GM19023 (cell line): ENCODE measurements around the gene UCMA.
"Not testable (repeated sequence)": the region's sequence is repeated elsewhere in the genome, so short reads cannot be mapped to it uniquely, and the experiment has no call there.

Source experiments
- ATAC-seq: cut with Tn5 transposase; IDR thresholded peaks from one replicate; pipeline ENCODE4 v1.9.1; 2021; ENCODE audit warnings: mild to moderate bottlenecking, moderate library complexity; ENCODE audit not compliant: unreplicated experiment

UCMA gene

GRCh38 chr10:13234736-13235135 lies 562 bp upstream of the UCMA start:
- ATAC-seq = not testable (repeated sequence)

GRCh38 chr10:13233358-13233757 lies 816 bp downstream of the UCMA start:
- ATAC-seq = no peak

DNA sequence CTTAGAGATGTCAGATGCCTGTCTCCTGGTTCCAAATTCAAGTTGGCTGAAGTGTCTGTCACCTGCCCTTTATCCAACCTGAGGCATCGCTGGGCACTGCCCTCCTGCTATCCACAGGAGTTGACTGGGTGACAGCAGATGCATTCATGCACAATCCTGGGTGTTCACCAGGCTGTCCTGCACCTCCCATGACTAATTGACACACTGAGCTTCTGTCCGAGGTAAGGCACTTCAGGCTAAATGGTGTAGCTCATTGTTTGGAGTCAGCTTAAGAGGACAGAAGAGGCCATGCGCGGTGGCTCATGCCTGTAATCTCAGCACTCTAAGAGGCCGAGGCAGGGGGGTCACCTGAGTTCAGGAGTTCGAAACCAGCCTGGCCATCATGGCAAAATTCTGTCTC lies 2.4 kb downstream of the UCMA start:
- no peak for ATAC-seq

GRCh38 chr10:13231190-13231589 lies 3.0 kb downstream of the UCMA start:
- ATAC-seq = no peak

GRCh38 chr10:13227031-13227430 lies 7.1 kb downstream of the UCMA start:
- ATAC-seq = no peak

DNA sequence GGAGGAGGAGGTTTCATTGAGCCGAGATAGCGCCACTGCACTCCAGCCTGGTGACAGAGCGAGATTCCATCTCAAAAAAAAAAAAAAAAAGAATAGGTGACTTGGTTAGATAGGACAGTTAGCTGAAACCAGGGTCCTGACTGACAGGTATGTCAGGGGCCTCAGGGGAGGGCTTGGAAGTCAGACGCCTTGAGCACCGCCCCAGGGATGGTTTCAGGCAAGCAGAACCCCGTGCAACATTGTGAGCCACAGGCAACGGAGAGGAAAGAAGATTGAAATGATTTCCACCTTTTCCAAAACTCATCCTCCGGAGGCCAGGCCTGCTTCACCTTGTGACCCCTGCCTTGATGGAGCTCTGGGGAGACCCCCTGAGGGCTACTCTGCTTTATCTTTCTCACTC lies 8.6 kb downstream of the UCMA start:
- ATAC-seq = no peak

DNA sequence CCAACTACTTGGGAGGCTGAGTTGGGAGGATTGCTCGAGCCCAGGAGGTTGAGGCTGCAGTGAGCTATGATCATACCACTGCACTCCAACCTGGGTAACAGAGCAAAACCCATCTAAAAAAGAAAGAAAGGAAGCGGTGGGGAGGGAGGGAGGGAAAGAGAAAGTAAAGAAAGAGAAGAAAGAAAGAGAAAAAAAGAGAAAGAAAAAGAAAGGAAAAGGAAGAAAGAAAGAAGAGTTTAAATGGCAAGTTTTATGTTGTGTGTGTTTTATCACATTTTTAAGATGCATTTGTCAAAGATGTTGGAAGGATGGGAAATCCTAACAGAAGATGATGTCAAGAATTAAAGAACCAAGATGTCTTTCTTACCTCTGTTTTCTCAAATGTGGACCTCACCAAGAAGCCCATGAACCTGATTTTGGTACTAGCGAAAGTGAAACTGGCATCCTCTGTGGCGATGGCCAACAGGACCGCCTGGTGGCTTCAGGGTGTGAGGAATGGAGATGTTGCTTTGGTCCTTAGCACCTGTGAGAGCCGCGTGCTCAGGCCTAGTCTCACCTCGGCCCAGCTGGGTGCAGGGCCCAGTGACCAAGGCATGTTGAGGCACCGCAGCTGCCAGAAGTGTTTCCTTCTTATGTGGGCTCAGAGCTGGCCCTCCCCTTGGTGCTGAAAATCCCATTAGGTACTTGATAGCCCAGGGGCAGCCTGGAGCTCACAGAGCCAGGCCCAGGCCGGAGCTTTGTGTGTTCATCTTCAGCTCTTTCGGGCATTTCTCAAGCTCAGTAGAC lies 9.8 kb downstream of the UCMA start:
- no peak for ATAC-seq

GRCh38 chr10:13223241-13223640 lies 10.9 kb downstream of the UCMA start:
- ATAC-seq = no peak

DNA sequence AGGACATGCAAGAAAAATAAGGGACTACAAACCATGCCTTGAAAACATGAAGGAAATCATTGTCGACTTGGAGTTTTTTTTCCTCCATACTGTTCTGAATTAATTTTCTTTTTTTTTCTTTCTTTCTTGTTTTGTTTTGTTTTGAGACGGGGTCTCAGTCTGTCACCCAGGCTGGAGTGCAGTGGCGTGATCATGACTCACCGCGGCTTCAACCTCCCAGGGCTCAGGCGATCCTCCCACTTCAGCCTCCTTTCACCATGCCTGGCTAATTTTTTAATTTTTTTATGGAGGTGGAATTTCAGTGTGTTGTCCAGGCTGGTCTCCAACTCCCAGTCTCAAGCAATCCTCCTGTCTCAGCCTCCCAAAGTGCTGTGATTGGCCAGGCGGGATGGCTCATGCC lies 11.6 kb downstream of the UCMA start:
- ATAC-seq = no peak

GRCh38 chr10:13222151-13222550 lies 12.0 kb downstream of the UCMA start:
- no peak for ATAC-seq

- ATAC-seq = no peak
Observed at GRCh38 chr10:13221572-13221971, 12.6 kb downstream of the UCMA start.

- no peak for ATAC-seq
Observed at GRCh38 chr10:13219685-13220670, 14.2 kb downstream of the UCMA start.

GRCh38 chr10:13218878-13219277 lies 15.3 kb downstream of the UCMA start:
- no peak for ATAC-seq

GRCh38 chr10:13213163-13213562 lies 21.0 kb downstream of the UCMA start:
- no peak for ATAC-seq

DNA sequence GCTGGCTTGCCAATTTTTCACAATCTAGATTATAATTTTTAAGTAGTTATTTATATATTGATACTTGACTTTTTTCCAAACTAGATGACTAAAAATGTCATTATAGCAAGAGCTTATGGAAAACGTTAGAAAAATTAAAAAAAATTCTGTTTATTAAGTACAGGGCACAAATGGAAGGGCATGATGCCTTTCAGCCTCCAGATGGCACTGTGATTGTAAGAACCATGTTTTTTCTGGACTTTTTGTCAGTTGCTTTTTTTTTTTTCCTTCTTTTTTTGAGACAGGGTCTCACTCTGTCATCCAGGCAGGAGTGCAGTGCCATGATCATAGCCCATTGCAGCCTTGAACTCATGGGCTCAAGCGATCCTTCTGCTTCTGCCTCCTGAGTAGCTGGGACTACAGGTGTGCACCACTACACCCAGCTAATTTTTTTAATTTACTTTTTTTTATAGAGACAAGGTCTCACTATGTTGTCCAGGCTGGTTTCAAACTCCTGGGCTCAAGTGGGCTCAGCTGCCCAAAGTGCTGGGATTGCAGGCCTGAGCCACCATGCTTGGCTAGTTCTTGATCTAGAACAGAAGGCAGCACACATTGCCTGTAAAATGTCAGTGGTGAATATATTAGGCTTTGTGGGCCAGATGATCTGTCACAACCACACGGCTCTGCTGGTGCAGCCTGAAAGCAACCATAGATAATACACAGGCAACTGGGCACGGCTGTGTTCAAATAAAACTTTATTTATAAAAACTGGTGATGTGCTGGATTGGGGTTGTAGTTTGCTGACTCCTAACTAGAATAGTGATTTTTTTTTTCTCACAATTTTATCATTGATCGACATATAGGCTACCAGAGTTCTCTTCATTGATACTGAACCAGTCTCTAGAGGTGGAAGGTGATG lies 27.4 kb downstream of the UCMA start:
- ATAC-seq = no peak

DNA sequence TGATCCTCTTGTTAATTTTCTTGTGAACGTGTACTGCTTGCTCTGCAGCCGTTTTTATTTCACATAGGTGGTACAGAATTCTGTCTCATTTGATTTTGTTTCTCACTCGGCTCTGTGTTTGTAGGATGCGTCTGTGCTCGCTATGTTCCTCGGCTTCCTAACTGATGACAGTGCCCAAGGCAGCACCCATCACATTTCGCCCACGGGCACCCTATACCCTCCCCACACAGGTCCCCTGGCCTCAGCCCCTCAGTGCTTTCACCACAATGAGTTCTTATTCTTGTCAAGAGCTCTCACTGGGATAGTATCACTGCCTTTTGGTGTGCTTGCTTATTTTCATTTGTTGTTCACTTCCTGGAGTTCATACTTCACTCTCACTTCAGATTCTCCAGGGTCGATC lies 28.1 kb downstream of the UCMA start:
- no peak for ATAC-seq

DNA sequence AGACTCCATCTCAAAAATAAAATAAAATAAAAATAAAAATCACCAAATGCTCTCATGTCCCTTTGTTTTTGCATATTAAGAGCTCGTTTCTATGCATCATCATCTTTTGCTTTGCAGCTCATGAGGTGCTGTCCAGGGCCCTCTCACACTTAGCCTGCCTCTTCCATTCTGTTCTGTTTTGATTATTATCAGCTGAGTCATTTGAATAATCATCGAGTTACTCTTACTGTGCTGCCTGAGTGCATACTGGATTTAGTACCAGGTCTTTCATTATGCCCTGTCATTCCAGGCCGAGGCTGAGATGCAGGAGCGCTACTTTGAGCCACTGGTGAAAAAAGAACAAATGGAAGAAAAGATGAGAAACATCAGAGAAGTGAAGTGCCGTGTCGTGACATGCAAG lies 33.0 kb downstream of the UCMA start:
- no peak for ATAC-seq

DNA sequence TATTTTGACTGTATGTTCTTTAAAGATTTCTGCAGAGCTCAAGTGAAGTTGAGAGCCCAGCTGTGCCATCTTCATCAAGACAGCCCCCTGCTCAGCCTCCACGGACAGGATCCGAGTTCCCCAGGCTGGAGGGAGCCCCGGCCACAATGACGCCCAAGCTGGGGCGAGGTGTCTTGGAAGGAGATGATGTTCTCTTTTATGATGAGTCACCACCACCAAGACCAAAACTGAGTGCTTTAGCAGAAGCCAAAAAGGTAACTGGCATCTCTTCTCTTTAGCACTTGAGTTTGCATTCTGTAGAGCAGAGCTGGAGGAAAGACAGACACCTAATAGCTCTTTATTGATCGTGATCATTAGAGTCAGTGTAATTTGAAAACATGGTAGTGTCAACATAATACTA lies 39.2 kb downstream of the UCMA start:
- no peak for ATAC-seq

GRCh38 chr10:13193637-13194036 lies 40.5 kb downstream of the UCMA start:
- no peak for ATAC-seq

DNA sequence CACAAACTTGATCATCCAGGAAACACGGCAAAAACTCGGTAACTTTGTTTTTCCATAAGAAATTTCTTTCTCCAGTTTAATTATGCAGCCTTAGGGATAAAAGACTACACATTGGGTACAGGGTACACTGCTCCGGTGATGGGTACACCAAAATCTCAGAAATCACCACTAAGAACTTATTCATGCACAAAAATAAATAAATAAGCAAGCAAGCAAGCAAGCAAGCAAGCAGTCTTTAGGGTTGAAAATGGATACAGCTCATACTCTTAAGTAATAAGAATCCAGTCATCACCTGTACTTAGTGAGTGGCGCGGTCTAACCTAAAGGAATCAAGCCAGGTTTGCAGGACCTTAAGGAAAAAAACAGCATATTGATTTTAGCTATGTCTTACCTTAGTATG lies 42.8 kb downstream of the UCMA start:
- no peak for ATAC-seq

DNA sequence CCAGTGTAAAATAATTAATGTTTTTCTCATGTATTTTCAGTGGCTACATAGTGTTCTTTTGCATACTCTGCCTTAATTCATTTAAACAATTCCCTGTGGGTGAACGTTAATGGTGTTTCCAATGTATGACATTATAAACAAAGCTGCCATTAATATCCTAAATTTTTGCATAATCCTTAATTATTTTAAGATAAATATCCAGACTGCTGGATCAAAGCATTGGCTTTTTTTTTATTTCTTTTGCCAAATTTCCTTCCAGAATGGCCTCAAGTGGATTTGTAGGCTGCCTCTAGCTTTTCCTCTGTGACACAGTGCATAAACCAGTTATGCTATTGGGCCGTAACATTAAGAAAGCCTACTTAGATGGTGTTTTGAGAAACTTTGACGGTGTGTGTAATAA lies 43.4 kb downstream of the UCMA start:
- ATAC-seq = no peak
